Astrocyte of the spinal cord (primary cell): ENCODE data around the gene PAK1.

Experiments
- DNase-seq: peaks from one replicate; pipeline ENCODE4 v3.0.0; 2011; ENCODE audit warnings: low read depth, low spot score
- H3K4me3 ChIP-seq: 2 replicates; pipeline ENCODE4 v1.5.1; 2011; ENCODE audit warnings: low read depth, mild to moderate bottlenecking, low read length, moderate library complexity
- CTCF ChIP-seq: IDR thresholded peaks from 2 replicates; pipeline ENCODE4 v1.5.1; 2012; ENCODE audit warnings: low read depth, mild to moderate bottlenecking, low read length, inconsistent platforms
- in situ Hi-C: cut with HindIII; loops from 2 replicates; pipeline ENCODE4 v1.10.0; 2017; ENCODE audit warnings: low sequenced_read_pairs

PAK1 gene

GRCh38 chr11:77444261-77444660 is 29.6 kb downstream of the PAK1 start:
- DNase-seq, result no peak
- no peak for TF ChIP-seq CTCF
- in situ Hi-C loops, result no loop called here
- H3K4me3 ChIP-seq, result no peak overlapping the region

- in situ Hi-C loops, result no loop called here
- no peak for DNase-seq
- no peak overlapping the region for H3K4me3 ChIP-seq
- TF ChIP-seq CTCF, result no peak
Observed at GRCh38 chr11:77442394-77443053, 31.4 kb downstream of the PAK1 start.

- H3K4me3 ChIP-seq, result no peak overlapping the region
- TF ChIP-seq CTCF, result no peak
- in situ Hi-C loops, result no loop called here
- DNase-seq, result no peak
Observed at GRCh38 chr11:77441426-77441825, 32.5 kb downstream of the PAK1 start.

- TF ChIP-seq CTCF, result no peak
- no peak overlapping the region for H3K4me3 ChIP-seq
- in situ Hi-C loops, result no loop called here
- DNase-seq, result no peak
Observed at GRCh38 chr11:77440678-77441077, 33.2 kb downstream of the PAK1 start.

- no peak for TF ChIP-seq CTCF
- no peak for DNase-seq
- in situ Hi-C loops, result no loop called here
- H3K4me3 ChIP-seq, result no peak overlapping the region
Observed at GRCh38 chr11:77438487-77438886, 35.4 kb downstream of the PAK1 start.

GRCh38 chr11:77436969-77437368 is 36.9 kb downstream of the PAK1 start:
- in situ Hi-C loops, result no loop called here
- no peak for DNase-seq
- no peak for TF ChIP-seq CTCF
- H3K4me3 ChIP-seq, result no peak overlapping the region
